ENCODE results near the gene GOLT1B.
"Not testable (repeated sequence)": the region's sequence is repeated elsewhere in the genome, so short reads cannot be mapped to it uniquely, and the experiment has no call there.

The GOLT1B gene, protein sequence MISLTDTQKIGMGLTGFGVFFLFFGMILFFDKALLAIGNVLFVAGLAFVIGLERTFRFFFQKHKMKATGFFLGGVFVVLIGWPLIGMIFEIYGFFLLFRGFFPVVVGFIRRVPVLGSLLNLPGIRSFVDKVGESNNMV

DNA sequence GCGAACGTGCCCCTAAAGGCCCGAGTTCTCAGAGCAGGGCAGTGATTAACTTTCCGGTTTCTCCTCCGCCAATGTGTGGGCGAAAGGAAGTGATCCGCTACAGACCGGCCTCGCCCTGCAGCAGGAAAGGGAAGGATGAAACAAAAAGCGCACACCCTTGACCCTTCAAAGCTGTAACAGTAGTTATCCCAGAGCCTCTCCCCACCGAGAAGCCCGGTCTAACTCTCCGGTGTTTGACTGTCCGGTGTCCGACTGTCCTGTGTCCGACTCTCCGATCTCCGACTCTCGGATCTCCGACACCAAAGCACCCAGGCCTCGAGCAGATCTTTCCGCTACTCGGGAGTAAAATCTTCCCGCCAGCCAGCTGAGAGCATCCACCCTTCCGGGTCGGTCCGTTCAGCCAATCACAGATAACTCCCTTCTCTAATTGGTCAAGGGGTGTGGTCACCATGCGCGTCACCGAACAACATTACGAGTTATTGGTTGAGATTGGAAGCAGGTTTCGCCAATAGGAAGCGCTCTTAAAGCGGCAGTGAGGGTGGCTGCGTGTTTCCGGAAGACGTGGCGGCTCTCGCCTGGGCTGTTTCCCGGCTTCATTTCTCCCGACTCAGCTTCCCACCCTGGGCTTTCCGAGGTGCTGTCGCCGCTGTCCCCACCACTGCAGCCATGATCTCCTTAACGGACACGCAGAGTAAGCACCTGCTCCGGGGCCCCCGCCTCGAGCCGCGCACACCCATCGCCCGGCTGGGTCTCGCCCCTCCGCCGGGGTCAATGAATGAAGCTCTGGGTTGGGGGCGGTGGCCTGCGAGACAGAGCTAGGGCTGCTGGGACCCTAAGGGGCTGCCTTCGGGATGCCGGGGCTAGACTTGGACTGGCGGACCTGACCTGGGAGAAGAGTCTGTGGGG lies at the start of gene GOLT1B, which contains the start of gene RECQL:
Gene GOLT1B (plus strand): TSS at position 532 of the 906 bp plus-strand sequence. CDS start 135 bp downstream, at position 667.
Gene RECQL (minus strand): TSS at position 378 of the 906 bp plus-strand sequence. CDS start 2,065 bp downstream, outside the sequence.
- peak; percentile 97 for DNase-seq (ENCODE audit: low spot score)

- DNase-seq (ENCODE audit: low spot score), result no peak
Observed at GRCh38 chr12:21453312-21453852, 48.2 kb upstream of the GOLT1B start.

DNA sequence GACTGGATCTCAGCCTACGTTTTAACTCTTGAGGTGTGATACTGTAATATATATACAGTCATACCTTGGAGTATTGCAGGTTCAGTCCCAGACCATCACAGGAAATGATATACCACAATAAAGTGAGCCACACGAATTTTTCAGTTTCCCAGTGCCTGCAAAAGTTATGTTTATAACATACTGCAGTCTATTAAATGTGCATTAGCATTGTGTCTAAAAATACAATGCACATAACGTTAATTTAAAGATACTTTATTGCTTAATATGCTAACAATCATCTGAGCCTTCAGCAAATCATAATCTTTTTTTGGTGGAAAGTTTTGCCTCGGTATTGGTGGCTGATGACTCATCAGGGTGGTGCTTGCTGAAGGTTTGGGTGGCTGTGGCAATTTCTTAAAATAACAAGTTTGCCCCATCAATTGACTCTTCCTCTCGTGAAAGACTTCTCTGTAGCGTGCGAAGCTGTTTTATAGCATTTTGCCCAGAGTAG lies 45.3 kb upstream of the GOLT1B start:
- no peak for DNase-seq (ENCODE audit: low spot score)

DNA sequence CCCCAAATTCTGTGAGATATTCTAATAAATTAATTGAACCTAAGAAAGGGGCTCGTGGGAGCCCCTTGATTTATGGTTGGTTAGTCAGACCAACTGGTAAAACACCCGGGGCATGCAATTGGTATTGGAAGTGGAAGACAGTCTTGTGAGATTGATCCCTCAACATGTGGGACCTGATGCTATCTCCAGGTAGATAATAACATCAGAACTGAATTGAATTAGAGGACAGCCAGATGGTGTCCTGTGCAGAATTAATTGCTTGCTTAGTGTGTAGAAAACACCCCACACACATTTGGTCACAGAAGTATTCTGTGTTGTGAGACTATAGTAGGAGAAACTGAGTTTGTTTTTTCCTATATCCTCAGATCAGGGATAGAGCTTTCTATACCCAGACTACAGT lies 42.1 kb upstream of the GOLT1B start:
- DNase-seq (ENCODE audit: low spot score), result no peak

- not testable (repeated sequence) for DNase-seq (ENCODE audit: low spot score)
Observed at GRCh38 chr12:21467334-21467733, 34.3 kb upstream of the GOLT1B start.

DNA sequence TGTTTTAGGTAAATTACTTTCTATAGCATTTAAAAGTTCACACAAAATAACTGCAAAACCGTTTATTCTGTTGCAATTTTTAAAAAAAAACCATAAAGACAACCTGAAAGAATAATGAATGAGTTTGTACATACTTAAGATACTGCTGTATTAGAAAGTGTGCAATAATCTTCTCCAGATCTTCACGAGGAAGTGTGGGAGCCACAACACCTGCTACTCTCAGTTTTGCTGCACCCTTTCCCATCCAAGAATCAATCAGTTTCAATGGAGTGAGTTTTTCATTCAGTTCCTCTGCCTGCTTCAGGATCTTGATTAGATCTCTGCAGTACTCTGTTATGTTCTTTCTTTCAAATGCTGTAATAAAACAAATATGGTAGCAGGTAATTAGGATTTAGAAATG lies 30.3 kb upstream of the GOLT1B start:
- DNase-seq (ENCODE audit: low spot score), result no peak

GRCh38 chr12:21472197-21472823 lies 29.3 kb upstream of the GOLT1B start:
- no peak for DNase-seq (ENCODE audit: low spot score)

- DNase-seq (ENCODE audit: low spot score), result no peak
Observed at GRCh38 chr12:21475552-21475951, 26.0 kb upstream of the GOLT1B start.

GRCh38 chr12:21476949-21477348 lies 24.6 kb upstream of the GOLT1B start:
- no peak for DNase-seq (ENCODE audit: low spot score)

- no peak for DNase-seq (ENCODE audit: low spot score)
Observed at GRCh38 chr12:21478756-21479455, 22.7 kb upstream of the GOLT1B start.

GRCh38 chr12:21483531-21483930 lies 18.1 kb upstream of the GOLT1B start:
- DNase-seq (ENCODE audit: low spot score), result no peak

DNA sequence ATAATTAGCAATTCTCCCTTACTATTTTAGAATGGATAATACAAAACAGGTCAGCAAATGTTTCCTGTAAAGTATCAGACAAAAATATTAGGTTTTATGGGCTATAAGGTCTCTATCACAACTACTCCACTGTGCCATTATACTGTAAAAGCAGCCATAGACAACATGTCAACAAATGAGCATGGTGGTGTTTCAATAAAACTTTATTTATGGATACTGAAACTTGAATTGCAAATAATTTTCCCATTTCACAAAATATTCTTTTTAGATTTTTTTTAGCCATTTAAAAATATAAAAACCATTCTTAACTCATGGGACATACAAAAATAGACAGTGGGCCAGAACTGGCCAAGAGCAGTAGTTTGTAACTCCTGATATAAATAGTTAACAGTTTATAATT lies 15.6 kb upstream of the GOLT1B start:
- no peak for DNase-seq (ENCODE audit: low spot score)

DNA sequence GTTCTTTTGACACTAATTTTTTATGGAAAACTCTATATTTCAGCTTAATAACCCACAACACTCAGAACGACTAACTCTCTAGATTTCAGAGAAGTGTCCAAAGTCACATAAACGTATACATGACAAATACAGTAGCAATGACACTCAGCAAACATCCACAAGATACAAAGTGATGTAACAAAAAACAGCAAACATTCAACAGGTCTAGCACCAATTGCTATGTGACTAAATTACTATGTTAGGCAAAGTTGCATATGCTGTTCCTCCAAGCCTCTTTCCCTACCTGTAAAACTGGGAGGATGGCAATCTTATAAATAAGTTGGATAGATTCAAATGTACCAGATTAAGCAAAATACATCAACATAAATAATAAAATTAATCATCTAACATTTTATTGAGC lies 1.8 kb upstream of the GOLT1B start:
- no peak for DNase-seq (ENCODE audit: low spot score)

DNA sequence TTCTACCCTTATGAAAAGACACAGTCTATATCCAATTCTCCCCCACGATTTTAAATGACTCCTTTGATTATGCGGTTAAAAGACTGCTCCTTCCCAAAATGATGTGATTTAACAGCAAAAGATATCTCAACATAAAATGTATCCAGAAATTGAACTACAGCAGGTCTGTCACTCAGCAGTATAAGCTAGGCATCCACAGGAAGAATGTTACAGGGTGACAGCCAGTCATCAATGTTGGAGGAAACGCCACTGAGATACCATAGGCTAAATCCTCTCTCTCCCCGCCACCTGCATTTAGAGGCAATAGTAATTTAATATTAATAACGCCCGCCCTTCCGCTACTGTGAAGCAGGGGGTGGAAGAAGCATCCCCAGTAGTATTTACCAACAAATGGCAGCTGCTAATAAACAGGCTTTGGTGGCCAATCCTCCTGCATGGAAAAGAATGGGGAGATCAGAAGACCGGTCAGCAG lies 767 bp upstream of the GOLT1B start:
- DNase-seq (ENCODE audit: low spot score), result no peak

DNA sequence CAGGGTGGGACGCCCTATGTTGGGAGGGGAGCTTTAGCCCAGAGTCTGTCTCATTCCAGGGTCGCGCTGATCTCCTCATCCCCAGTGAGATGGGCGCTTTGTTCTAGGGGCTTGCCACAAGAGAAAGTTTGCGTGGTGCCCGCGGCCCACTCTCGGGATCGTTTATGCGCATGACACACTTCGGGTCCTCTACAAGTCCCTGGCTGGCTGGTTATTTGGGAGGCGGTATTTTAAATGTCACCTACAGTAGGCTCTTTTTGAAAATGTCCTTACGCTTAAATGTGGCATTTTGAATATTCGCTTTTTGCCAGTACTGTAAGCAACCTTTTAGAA lies 541 bp downstream of the GOLT1B start:
- DNase-seq (ENCODE audit: low spot score), result peak; percentile 14

- no peak for DNase-seq (ENCODE audit: low spot score)
Observed at GRCh38 chr12:21502872-21503271, 1.3 kb downstream of the GOLT1B start.

- DNase-seq (ENCODE audit: low spot score), result no peak
Observed at GRCh38 chr12:21505888-21506287, 4.3 kb downstream of the GOLT1B start.

GRCh38 chr12:21507849-21508248 lies 6.3 kb downstream of the GOLT1B start:
- DNase-seq (ENCODE audit: low spot score), result no peak

DNA sequence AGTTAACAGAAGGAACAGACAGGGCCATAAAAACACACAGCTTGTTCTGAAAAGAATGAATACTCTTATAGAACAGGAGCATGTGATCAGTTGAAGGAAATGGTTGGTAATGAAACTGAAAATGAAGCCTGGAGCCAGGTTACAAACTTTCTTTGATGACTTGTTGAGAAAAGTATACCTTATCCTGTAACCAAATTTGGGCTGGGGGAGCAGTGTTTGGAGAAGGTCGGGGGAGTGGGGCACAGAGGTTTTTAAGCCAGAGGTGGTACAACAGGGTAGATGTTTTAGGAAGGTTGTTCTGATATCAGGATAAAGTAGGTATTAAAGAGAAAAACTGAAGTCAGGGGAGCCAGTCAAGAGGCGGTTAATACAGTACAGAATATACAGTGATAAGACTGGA lies 8.2 kb downstream of the GOLT1B start:
- no peak for DNase-seq (ENCODE audit: low spot score)

- no peak for DNase-seq (ENCODE audit: low spot score)
Observed at GRCh38 chr12:21516281-21516680, 14.7 kb downstream of the GOLT1B start.

DNA sequence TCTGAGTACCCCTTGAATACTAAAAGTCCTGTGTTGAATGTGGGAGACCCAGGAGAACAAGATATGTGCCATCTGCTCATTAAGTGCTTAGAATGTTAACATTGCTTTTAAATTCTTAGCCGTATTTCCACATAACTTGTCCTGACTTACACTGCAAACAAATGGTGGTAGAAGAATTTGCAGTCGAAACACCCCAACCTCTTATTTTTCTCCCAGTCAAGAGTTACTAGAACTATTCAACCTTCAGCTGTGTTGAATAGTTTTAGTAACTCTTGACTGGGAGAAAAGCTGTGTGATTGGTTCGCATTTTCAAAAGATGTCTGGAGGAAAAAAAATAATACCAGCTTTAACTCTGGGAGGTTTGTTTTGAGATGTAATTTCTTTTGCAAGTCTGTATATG lies 16.9 kb downstream of the GOLT1B start:
- DNase-seq (ENCODE audit: low spot score), result no peak

GRCh38 chr12:21521541-21521940 lies 20.0 kb downstream of the GOLT1B start:
- DNase-seq (ENCODE audit: low spot score), result no peak

Data from globus pallidus (tissue), 1 donor.